A172 (cell line): Measurements from ENCODE around the gene SLC30A4. TPM values are rescaled to one million over a fixed set of nuclear protein-coding genes. Genes with fewer than 3 reads are reported as not detected.

Source experiments
- DNase-seq: peaks from one replicate; pipeline ENCODE4 v3.0.0-alpha.2; 2015; ENCODE audit warnings: low spot score
- total RNA-seq: library from RNA; depleted of rRNA; stranded (reverse); fragments of >200 nt; shearing (Covaris generic); gene quantifications from 2 replicates; pipeline ENCODE4 v1.2.3, GENCODE V29; 2014; rRNA removed

SLC30A4 gene
- total RNA-seq, 1 experiment from 2014 or later: 4.7 TPM

DNA sequence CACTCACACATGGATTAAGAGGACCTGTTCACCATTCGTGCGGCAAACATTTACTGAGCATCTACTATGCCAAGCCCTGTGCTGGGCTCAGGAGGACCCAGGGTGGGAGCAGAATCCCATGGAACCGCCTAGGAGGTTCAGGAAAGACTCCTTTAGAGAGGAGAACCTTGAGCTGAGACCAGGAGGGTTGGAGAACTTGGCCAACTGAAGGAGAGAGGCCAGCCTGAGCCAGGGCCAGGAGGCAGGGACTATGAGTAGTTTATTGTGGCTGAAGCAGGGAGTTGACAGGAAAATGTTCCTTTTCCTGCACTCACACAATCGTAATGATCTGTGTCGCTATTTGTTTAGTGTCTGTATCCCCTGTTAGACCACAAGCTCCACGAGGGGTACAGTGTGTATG, 71.3 kb downstream of the SLC30A4 start:
- DNase-seq: no peak

- no peak for DNase-seq
These were observed 72.4 kb downstream of the SLC30A4 start for GRCh38 chr15:45449916-45450867.

GRCh38 chr15:45449395-45449794, 73.2 kb downstream of the SLC30A4 start:
- DNase-seq: no peak

DNA sequence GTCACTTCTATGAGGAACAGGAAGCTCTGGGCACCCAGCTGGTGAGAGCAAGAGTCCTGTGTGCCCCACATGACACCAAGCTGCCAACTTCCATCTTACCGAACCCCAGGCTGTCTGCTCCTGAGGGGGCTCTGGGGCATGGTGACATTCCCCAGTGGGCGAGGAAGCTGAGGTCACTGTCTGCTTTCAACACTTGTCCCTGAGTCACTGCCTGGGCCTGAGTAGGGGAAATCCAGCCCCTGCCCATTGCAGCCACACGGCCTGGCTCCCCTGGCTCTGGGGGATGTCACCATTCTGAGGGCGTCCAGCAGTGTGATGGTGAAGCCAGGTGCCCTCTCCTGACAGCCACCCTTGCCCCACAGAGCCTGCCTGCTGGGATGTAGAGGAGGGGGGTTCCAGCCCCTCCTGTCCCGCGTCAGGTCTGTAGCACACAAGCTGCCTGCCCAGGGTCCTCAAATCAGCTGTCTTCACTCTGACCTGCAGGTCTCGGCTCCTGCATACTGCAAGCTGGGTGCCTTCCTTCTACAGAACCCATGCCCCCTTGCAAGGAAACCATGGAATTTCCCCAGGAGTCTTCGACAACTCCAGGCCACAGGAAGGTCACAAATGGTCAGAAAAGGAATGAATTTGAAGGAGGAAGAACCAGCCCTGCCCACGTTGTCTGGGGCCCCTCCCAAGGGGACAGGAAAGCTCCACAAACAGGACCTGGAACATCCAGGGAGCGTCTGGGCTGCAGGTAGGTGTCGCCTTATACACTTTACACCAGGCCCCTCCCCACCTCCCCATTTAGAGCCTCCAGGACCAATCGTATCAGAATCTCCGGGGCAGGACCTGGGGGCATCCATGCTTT, 74.3 kb downstream of the SLC30A4 start:
- peak; percentile 42 for DNase-seq

- DNase-seq: no peak
These were observed 78.9 kb downstream of the SLC30A4 start for GRCh38 chr15:45443645-45444044.

DNA sequence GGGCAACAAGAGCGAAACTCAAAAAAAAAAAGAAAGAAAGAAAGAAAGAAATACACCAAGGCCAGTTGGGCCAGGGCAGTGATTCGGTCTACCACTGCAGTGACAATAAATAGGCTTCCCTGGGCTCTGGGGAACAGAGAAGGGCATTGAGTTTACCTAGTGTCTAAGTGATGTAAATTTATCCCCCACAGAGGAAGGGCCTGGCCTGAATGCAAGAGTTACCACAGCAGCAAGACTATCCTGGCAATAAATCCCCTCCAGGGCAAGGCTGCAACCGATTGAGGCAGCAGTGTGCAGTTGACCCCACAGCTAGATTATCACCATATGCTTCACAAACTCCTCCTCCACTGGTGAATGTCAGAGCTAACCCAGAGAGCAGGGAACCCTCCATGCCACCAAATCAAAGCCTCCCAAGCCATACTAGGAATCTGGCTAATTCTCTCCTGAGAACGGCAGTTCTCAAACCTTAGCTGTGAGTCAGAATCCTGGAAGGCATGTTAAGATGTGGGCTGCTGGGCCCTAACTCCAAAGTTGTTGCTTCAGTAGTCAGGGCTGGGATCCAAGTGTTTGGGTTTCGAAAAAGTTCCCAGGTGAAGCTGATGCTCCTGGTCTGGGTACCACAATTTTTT, 79.9 kb downstream of the SLC30A4 start:
- no peak for DNase-seq

GRCh38 chr15:45441686-45442085, 80.9 kb downstream of the SLC30A4 start:
- no peak for DNase-seq

DNA sequence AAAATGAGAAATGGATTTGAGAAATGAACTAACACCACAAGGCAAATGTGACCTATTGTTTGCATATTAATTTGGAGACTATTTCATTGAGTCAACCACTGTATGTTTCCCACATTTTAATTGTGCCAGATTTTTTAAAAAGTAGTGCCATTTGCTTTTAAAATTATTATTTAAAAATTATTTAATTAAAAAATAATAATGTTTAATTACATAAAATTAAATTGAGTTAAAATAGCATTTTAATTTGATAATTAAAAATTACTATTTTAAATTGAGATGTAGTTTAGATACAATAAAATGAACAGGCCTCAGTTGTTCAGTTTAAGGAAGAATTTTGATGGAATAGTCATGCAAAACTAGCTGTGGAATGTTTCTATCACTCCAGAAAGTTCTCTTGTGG, 81.5 kb downstream of the SLC30A4 start:
- no peak for DNase-seq

- DNase-seq: no peak
These were observed 82.9 kb downstream of the SLC30A4 start for GRCh38 chr15:45439521-45440260.

GRCh38 chr15:45435124-45435903, 87.2 kb downstream of the SLC30A4 start:
- no peak for DNase-seq

DNA sequence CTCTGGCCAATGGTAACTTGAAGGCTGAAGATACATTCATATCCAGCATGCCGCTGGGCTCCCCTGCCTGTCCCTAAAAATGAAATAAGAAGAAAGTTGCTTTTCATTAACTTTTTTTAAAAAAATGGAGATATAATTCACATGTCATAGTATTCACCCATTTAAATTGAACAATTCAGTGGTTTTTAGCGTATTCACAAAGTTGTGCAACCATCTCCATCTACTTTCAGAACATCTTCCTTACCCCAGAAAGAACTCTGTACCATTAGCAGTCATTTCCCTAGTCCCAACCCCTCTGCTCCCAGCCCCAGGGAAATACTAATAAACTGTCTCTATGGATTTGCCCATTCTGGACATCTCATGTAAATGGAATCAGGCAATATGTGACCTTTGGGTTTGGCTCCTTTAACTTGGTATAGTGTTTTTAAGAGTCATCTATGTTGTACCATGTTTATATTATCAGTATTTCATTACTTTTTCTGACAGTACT, 88.4 kb downstream of the SLC30A4 start:
- DNase-seq: no peak

- no peak for DNase-seq
These were observed 91.0 kb downstream of the SLC30A4 start for GRCh38 chr15:45431511-45431910.

DNA sequence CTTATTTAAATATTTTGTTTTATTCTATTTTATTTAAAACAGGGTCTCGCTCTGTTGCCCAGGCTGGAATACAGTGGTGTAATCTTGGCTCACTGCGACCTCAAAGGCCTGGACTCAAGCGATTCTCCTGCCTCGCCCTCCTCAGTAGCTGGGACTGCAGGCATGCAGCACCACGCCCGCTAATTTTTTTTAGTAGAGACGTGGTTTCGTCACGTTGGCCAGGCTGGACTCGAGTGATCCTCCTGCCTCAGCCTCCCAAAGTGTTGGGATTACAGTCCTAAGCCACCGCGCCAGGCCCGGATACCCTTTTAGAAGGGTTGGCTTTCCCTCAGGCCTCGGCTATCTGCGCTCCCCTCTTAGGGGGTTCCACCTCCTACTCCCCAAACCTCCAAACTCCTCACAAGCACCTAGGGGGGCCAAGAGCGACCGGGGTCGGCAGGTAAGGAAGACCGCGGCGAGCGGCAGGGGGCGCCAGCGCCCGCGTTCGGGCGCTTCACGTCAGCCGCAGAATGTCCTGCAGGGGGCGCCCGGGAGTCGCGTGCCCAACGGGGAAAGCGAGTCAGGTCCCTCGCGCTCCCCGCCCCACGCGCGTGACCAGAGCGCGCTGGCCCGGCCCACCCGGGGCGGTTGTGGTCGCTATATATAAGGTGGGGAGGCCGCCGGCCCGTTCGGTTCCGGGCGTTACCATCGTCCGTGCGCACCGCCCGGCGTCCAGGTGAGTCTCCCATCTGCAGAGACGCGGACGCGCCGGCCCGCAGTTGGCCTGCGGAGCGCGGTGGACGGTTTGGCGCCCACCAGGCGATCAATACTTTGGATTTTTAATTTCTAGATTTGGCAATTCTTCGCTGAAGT, 92.4 kb downstream of the SLC30A4 start:
- no peak for DNase-seq

Other genes with a start within 250 kb of the SLC30A4 start
- 0.67 and 1.9 TPM in 2 replicates for gene GATM, start 144.2 kb downstream of the SLC30A4 start, total RNA-seq
- gene BLOC1S6, start 64.6 kb upstream of the SLC30A4 start, total RNA-seq: 105 and 121 TPM in 2 replicates
- gene SQOR, start 112.3 kb upstream of the SLC30A4 start, total RNA-seq: 19.0 and 21.7 TPM in 2 replicates